IPS DF 4.7 (cell line): ENCODE results near the gene KIF16B.
"Not testable (repeated sequence)": the region's sequence is repeated elsewhere in the genome, so short reads cannot be mapped to it uniquely, and the experiment has no call there.

Experiments
- DNase-seq: peaks from one replicate; pipeline ENCODE4 v3.0.0-alpha.2; 2013; ENCODE audit warnings: low spot score; ENCODE audit errors: extremely low read depth

Gene KIF16B

GRCh38 chr20:16595376-16595775 lies 22.1 kb upstream of the KIF16B start:
- DNase-seq, result no peak

- no peak for DNase-seq
Measured at GRCh38 chr20:16590041-16590633, 16.9 kb upstream of the KIF16B start.

GRCh38 chr20:16589623-16590022 lies 16.4 kb upstream of the KIF16B start:
- no peak for DNase-seq

GRCh38 chr20:16588241-16588640 lies 15.0 kb upstream of the KIF16B start:
- no peak for DNase-seq

- DNase-seq, result no peak
Measured at GRCh38 chr20:16587066-16587465, 13.8 kb upstream of the KIF16B start.

GRCh38 chr20:16583474-16583873 lies 10.2 kb upstream of the KIF16B start:
- no peak for DNase-seq

GRCh38 chr20:16581241-16581640 lies 8.0 kb upstream of the KIF16B start:
- no peak for DNase-seq

- no peak for DNase-seq
Measured at GRCh38 chr20:16580620-16581019, 7.4 kb upstream of the KIF16B start.

- DNase-seq, result no peak
Measured at GRCh38 chr20:16580147-16580546, 6.9 kb upstream of the KIF16B start.

GRCh38 chr20:16576219-16576618 lies 3.0 kb upstream of the KIF16B start:
- DNase-seq, result no peak

- DNase-seq, result no peak
Measured at GRCh38 chr20:16575390-16576140, 2.3 kb upstream of the KIF16B start.

- DNase-seq, result no peak
Measured at GRCh38 chr20:16574656-16575355, 1.6 kb upstream of the KIF16B start.

- no peak for DNase-seq
Measured at GRCh38 chr20:16571333-16571732, 1.9 kb downstream of the KIF16B start.

- DNase-seq, result no peak
Measured at GRCh38 chr20:16569246-16570153, 3.7 kb downstream of the KIF16B start.

GRCh38 chr20:16566080-16566479 lies 7.2 kb downstream of the KIF16B start:
- no peak for DNase-seq

GRCh38 chr20:16564079-16564478 lies 9.2 kb downstream of the KIF16B start:
- DNase-seq, result not testable (repeated sequence)

GRCh38 chr20:16563066-16563806 lies 10.0 kb downstream of the KIF16B start:
- DNase-seq, result no peak

GRCh38 chr20:16562259-16562658 lies 11.0 kb downstream of the KIF16B start:
- no peak for DNase-seq

- no peak for DNase-seq
Measured at GRCh38 chr20:16560661-16561060, 12.6 kb downstream of the KIF16B start.

- no peak for DNase-seq
Measured at GRCh38 chr20:16560216-16560615, 13.0 kb downstream of the KIF16B start.

GRCh38 chr20:16556301-16556700 lies 16.9 kb downstream of the KIF16B start:
- DNase-seq, result no peak
